Measurements from ENCODE around the gene BRIP1. TPM values are rescaled to one million over a fixed set of nuclear protein-coding genes. Genes with fewer than 3 reads are reported as not detected.

BRIP1 gene
- total RNA-seq, 1 experiment from 2014 or later: 20.2 TPM

DNA sequence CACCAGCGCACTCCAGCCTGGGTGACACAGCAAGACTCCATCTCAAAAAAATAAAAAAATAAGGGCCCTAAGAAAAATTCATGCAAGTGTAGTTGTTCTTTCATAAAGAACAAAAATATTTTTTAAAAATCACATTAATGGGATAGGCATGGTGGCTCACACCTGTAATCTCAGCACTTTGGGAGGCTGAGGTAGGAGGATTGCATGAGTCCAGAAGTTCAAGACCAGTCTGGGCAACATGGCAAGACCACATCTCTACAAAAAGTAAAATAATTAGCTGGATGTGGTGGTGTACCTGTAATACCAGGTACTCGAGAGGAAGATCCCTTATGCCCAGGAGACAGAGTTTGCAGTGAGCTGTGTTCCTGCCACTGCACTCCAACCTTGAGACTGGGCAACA, 15.2 kb upstream of the BRIP1 start:
- Histone ChIP-seq H2BK5ac (ENCODE audit: insufficient read length, low read length) (no peak overlapping the region), H3K56ac (ENCODE audit: insufficient read length, low read depth, low read length) (no peak overlapping the region), H3K23ac (ENCODE audit: insufficient read length, low read depth, low read length) (no peak overlapping the region), H2BK12ac (ENCODE audit: insufficient read length, low read depth, low read length) (no peak overlapping the region), H3K14ac (ENCODE audit: insufficient read depth, low read length) (no peak overlapping the region), H4K8ac (replicated peaks; ENCODE audit: insufficient read length, low read depth, low read length) (no peak overlapping the region), H3K4me1 (ENCODE audit: insufficient read depth, low read length) (no peaks in the 10 kb centered on the region), H4K5ac (ENCODE audit: insufficient read length, low read depth, low read length) (no peak overlapping the region), H4K20me1 (ENCODE audit: control insufficient read depth, insufficient read depth, insufficient read length) (no peaks in the 10 kb centered on the region), H3K27me3 (ENCODE audit: insufficient read depth, low read length) (no peaks in the 10 kb centered on the region), H2BK20ac (ENCODE audit: low read depth, low read length, poor library complexity, severe bottlenecking) (no peak overlapping the region), H3T11ph (ENCODE audit: low read length) (no peak overlapping the region), H3K9ac (ENCODE audit: extremely low read depth, insufficient read length, low read length) (no peak overlapping the region), H2AFZ (ENCODE audit: low read length) (no peak overlapping the region), H2BK15ac (ENCODE audit: low read depth, low read length) (no peak overlapping the region), H3K4me2 (ENCODE audit: insufficient read depth, insufficient read length, low read length) (no peak overlapping the region), H3K27ac (ENCODE audit: insufficient read length, low read depth, low read length) (no peak overlapping the region), H4K91ac (ENCODE audit: insufficient read length, low read depth, low read length) (no peak overlapping the region), H2AK5ac (ENCODE audit: insufficient read length, low read length) (no peak overlapping the region), H3K18ac (ENCODE audit: insufficient read length, low read depth, low read length) (no peak overlapping the region), H3K4ac (ENCODE audit: low read depth, low read length) (no peak overlapping the region), H3K23me2 (ENCODE audit: insufficient read length, low read depth, low read length, poor library complexity, severe bottlenecking) (no peaks in the 10 kb centered on the region), H3K79me2 (ENCODE audit: insufficient read depth, low read length) (no peaks in the 10 kb centered on the region), H3K79me1 (ENCODE audit: insufficient read depth, low read depth, low read length, poor library complexity, severe bottlenecking) (no peaks in the 10 kb centered on the region), H3K9me3 (ENCODE audit: control insufficient read depth, low read depth, low read length) (no peaks in the 10 kb centered on the region), H2BK120ac (ENCODE audit: low read depth, low read length, poor library complexity, severe bottlenecking) (no peak overlapping the region)
- H3K9me3 Mint-ChIP-seq: no peaks in the 10 kb centered on the region
- no CpG with 5 or more reads among the region's 2 CpGs for WGBS (ENCODE audit: extremely low coverage, insufficient read length, low lambda C conversion rate)
- H3K27ac Mint-ChIP-seq: no peak overlapping the region
- H3K4me3 Mint-ChIP-seq: no peak overlapping the region
- TF ChIP-seq, protein P1, sequence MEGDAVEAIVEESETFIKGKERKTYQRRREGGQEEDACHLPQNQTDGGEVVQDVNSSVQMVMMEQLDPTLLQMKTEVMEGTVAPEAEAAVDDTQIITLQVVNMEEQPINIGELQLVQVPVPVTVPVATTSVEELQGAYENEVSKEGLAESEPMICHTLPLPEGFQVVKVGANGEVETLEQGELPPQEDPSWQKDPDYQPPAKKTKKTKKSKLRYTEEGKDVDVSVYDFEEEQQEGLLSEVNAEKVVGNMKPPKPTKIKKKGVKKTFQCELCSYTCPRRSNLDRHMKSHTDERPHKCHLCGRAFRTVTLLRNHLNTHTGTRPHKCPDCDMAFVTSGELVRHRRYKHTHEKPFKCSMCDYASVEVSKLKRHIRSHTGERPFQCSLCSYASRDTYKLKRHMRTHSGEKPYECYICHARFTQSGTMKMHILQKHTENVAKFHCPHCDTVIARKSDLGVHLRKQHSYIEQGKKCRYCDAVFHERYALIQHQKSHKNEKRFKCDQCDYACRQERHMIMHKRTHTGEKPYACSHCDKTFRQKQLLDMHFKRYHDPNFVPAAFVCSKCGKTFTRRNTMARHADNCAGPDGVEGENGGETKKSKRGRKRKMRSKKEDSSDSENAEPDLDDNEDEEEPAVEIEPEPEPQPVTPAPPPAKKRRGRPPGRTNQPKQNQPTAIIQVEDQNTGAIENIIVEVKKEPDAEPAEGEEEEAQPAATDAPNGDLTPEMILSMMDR (conservative IDR thresholded peaks at IDR 0.05): no peak
- no peaks in the 10 kb centered on the region for H3K4me1 Mint-ChIP-seq
- DNase-seq: no peak
- no peaks in the 10 kb centered on the region for H3K27me3 Mint-ChIP-seq (ENCODE audit: low read depth)
- peaks cover 0 to 36% (median 29%) of the 10 kb centered on the region in 3 experiments; a peak in 6 of 7 replicates for H3K36me3 Mint-ChIP-seq (ENCODE audit: insufficient read depth in 1 of 3, low read depth in 3 of 3)
